ENCODE measurements around the gene ATP9A.

GRCh38 chr20:51551186-51551585, 217.0 kb downstream of the ATP9A start:
- no peak for TF ChIP-seq POLR2A (IDR thresholded peaks at IDR 0.05)
- TF ChIP-seq, protein P1, sequence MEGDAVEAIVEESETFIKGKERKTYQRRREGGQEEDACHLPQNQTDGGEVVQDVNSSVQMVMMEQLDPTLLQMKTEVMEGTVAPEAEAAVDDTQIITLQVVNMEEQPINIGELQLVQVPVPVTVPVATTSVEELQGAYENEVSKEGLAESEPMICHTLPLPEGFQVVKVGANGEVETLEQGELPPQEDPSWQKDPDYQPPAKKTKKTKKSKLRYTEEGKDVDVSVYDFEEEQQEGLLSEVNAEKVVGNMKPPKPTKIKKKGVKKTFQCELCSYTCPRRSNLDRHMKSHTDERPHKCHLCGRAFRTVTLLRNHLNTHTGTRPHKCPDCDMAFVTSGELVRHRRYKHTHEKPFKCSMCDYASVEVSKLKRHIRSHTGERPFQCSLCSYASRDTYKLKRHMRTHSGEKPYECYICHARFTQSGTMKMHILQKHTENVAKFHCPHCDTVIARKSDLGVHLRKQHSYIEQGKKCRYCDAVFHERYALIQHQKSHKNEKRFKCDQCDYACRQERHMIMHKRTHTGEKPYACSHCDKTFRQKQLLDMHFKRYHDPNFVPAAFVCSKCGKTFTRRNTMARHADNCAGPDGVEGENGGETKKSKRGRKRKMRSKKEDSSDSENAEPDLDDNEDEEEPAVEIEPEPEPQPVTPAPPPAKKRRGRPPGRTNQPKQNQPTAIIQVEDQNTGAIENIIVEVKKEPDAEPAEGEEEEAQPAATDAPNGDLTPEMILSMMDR (IDR thresholded peaks at IDR 0.05) = no peak

All from testis (tissue), 2 donors.